ENCODE measurements around the gene ZWILCH. TPM values are rescaled to one million over a fixed set of nuclear protein-coding genes. Genes with fewer than 3 reads are reported as not detected.

The ZWILCH gene
- total and polyA plus RNA-seq, 7 donors = 1.5 to 4.5 (median 2.9) TPM

- Histone ChIP-seq H3K27me3 (ENCODE audit: insufficient read depth in 3 of 3, low read length in 2 of 3) (peaks cover 0 to 20% (median 0%) of the 10 kb centered on the region in 3 donors), H3K4me3 (no peak overlapping the region), H3K4me1 (no peaks in the 10 kb centered on the region), H3K36me3 (ENCODE audit: insufficient read depth in 1 of 2, low read depth in 1 of 2) (no peaks in the 10 kb centered on the region), H3K27ac (no peak overlapping the region), H3K9me3 (no peaks in the 10 kb centered on the region)
- intact Hi-C loops (cut with DNase I) = no loop called here
- ATAC-seq (no peak), DNase-seq (no peak)
- WGBS, 3 donors = 83 to 87% (median 85%) methylated on average over 2 of the region's 2 CpGs
- TF ChIP-seq CTCF (IDR thresholded peaks at IDR 0.05) = no peak
These were observed 85.3 kb downstream of the ZWILCH start for GRCh38 chr15:66590435-66590834.

GRCh38 chr15:66591322-66591862 is 86.3 kb downstream of the ZWILCH start:
- Histone ChIP-seq H3K9me3 (no peaks in the 10 kb centered on the region), H3K27me3 (ENCODE audit: insufficient read depth in 3 of 3, low read length in 2 of 3) (peaks cover 0 to 13% (median 0%) of the 10 kb centered on the region in 3 donors), H3K27ac (no peak overlapping the region), H3K4me3 (no peak overlapping the region), H3K36me3 (ENCODE audit: insufficient read depth in 1 of 2, low read depth in 1 of 2) (no peaks in the 10 kb centered on the region), H3K4me1 (no peaks in the 10 kb centered on the region)
- 92 to 94% (median 92%) methylated on average over 4 of the region's 4 CpGs for WGBS, 3 donors
- intact Hi-C loops (cut with DNase I) = no loop called here
- TF ChIP-seq CTCF (IDR thresholded peaks at IDR 0.05) = no peak
- DNase-seq = no peak
- ATAC-seq = no peak

- ATAC-seq (no peak), DNase-seq (no peak)
- H3K4me3 ChIP-seq = no peak overlapping the region
- no peak overlapping the region for H3K27ac ChIP-seq
- H3K4me1 ChIP-seq = no peaks in the 10 kb centered on the region
- 87 to 90% (median 89%) methylated on average over 12 of the region's 12 CpGs for WGBS, 3 donors
- H3K27me3 ChIP-seq (ENCODE audit: insufficient read depth in 3 of 3, low read length in 2 of 3) = peaks cover 0 to 9% (median 0%) of the 10 kb centered on the region in 3 donors
- TF ChIP-seq CTCF (IDR thresholded peaks at IDR 0.05) = no peak
- no peaks in the 10 kb centered on the region for H3K9me3 ChIP-seq
- H3K36me3 ChIP-seq (ENCODE audit: insufficient read depth in 1 of 2, low read depth in 1 of 2) = no peaks in the 10 kb centered on the region
- intact Hi-C loops (cut with DNase I) = no loop called here
These were observed 87.5 kb downstream of the ZWILCH start for GRCh38 chr15:66592505-66593218.

GRCh38 chr15:66593219-66593780 is 88.2 kb downstream of the ZWILCH start:
- H3K9me3 ChIP-seq = no peaks in the 10 kb centered on the region
- H3K36me3 ChIP-seq (ENCODE audit: insufficient read depth in 1 of 2, low read depth in 1 of 2) = no peaks in the 10 kb centered on the region
- no peak overlapping the region for H3K27ac ChIP-seq
- peaks cover 0 to 3% (median 0%) of the 10 kb centered on the region in 3 donors for H3K27me3 ChIP-seq (ENCODE audit: insufficient read depth in 3 of 3, low read length in 2 of 3)
- ATAC-seq (no peak), DNase-seq (no peak)
- H3K4me1 ChIP-seq = no peaks in the 10 kb centered on the region
- intact Hi-C loops (cut with DNase I) = no loop called here
- WGBS, 3 donors = 53 to 63% (median 55%) methylated on average over 3 of the region's 3 CpGs
- TF ChIP-seq CTCF (IDR thresholded peaks at IDR 0.05) = no peak
- no peak overlapping the region for H3K4me3 ChIP-seq

Data from psoas muscle (tissue), 8 donors.